GM12878 (cell line): ENCODE data around the gene CACNA2D2. TPM values are rescaled to one million over a fixed set of nuclear protein-coding genes. Genes with fewer than 3 reads are reported as not detected.

Experiments used
- ATAC-seq: fragments of 200-7000 bp; cut with Tn5 transposase; 3 replicates; pipeline ENCODE4 v1.9.1; 2020; ENCODE audit warnings: mild to moderate bottlenecking, moderate library complexity
- BruUV-seq: library from RNA; stranded (reverse); fragments of 400-500 nt; replicated peaks from 2 replicates; lab custom pipeline; 2021; lab: Mats Ljungman, UMichigan
- CTCF ChIA-PET: fragments of 300-600 bp; sonication (Branson Sonifier 250); formaldehyde crosslinking; extraction: SDS; loops from one replicate; lab custom pipeline; 2021; ENCODE audit warnings: inconsistent platforms; lab: Yijun Ruan, JAX
- POLR2A ChIA-PET: fragments of 350-600 bp; formaldehyde crosslinking; extraction: SDS; loops from one replicate; lab custom pipeline; 2021; ENCODE audit warnings: inconsistent platforms; lab: Charles Lee
- RAD21 ChIA-PET: fragments of 300-600 bp; sonication (Branson Sonifier 250); formaldehyde crosslinking; loops from one replicate; lab custom pipeline; 2023; ENCODE audit warnings: antibody characterized with exemption; ENCODE audit not compliant: unreplicated experiment; lab: Charles Lee
- SMC1A ChIA-PET: fragments of 300-600 bp; sonication (Branson Sonifier 250); formaldehyde crosslinking; loops from one replicate; lab custom pipeline; 2023; ENCODE audit not compliant: unreplicated experiment, uncharacterized antibody; lab: Charles Lee
- DNase-seq: peaks from one replicate; pipeline ENCODE4 v3.0.0-alpha.2; 2011; ENCODE audit warnings: low read depth, low spot score
- FAIRE-seq: peaks from 3 replicates; lab custom pipeline; 2011; peaks lifted over from hg19 to GRCh38; lab: Jason Lieb, UNC
- H2AFZ ChIP-seq: 2 replicates; pipeline ENCODE4 v1.6.0; 2011; ENCODE audit warnings: low read depth, low read length, control low read depth; ENCODE audit not compliant: control insufficient read depth
- H3K27ac ChIP-seq: 2 replicates; pipeline ENCODE4 v1.5.1; 2011; ENCODE audit warnings: control low read depth; ENCODE audit not compliant: control insufficient read depth, insufficient read depth
- H3K27me3 ChIP-seq, 2 experiments: replicated peaks in 1 of 2; 2 replicates each; pipeline versions ENCODE4 v1.6.0 to v1.6.1; 2011; ENCODE audit warnings: low read length in 1 of 2; ENCODE audit not compliant: control insufficient read depth in 2 of 2, insufficient read depth in 2 of 2
- H3K36me3 ChIP-seq, 2 experiments: 2 replicates each; pipeline ENCODE4 v1.5.1; 2011; ENCODE audit warnings: low read length in 1 of 2; ENCODE audit not compliant: control insufficient read depth in 2 of 2, insufficient read depth in 2 of 2
- H3K4me1 ChIP-seq: 2 replicates; pipeline ENCODE4 v1.6.1; 2011; ENCODE audit warnings: mild to moderate bottlenecking, low read length, moderate library complexity, mixed read lengths; ENCODE audit not compliant: control insufficient read depth, insufficient read depth
- H3K4me2 ChIP-seq: 2 replicates; pipeline ENCODE4 v1.6.0; 2011; ENCODE audit warnings: control low read depth; ENCODE audit not compliant: control insufficient read depth, insufficient read depth
- H3K4me3 ChIP-seq: fragments of 200-600 bp; sonication (generic); 2 replicates; pipeline ENCODE4 v1.5.1; 2016
- H3K79me2 ChIP-seq: 2 replicates; pipeline ENCODE4 v1.6.0; 2011; ENCODE audit warnings: low read length; ENCODE audit not compliant: control insufficient read depth, insufficient read depth
- H3K9ac ChIP-seq: 2 replicates; pipeline ENCODE4 v1.8.0; 2011; ENCODE audit warnings: low read length, control low read depth, mixed read lengths; ENCODE audit not compliant: control insufficient read depth, insufficient read depth
- H3K9me3 ChIP-seq: replicated peaks from 3 replicates; pipeline ENCODE4 v1.5.1; 2011; ENCODE audit warnings: mild to moderate bottlenecking, low read length; ENCODE audit not compliant: control insufficient read depth, insufficient read depth
- H4K20me1 ChIP-seq: 2 replicates; pipeline ENCODE4 v1.6.0; 2011; ENCODE audit not compliant: control insufficient read depth, insufficient read depth
- CHD2 ChIP-seq: IDR thresholded peaks from 2 replicates; pipeline ENCODE4 v1.6.1; 2011; ENCODE audit warnings: low read depth, low read length, improper control_type of control experiment, borderline replicate concordance
- ESRRA ChIP-seq: IDR thresholded peaks from 2 replicates; pipeline ENCODE4 v1.6.1; 2012; ENCODE audit warnings: mild to moderate bottlenecking, low read length, improper control_type of control experiment
- FOXK2 ChIP-seq: fragments of 450-650 bp; IDR thresholded peaks from 2 replicates; pipeline ENCODE4 v1.6.1; 2017; ENCODE audit warnings: mild to moderate bottlenecking, moderate library complexity
- FOXM1 ChIP-seq: IDR thresholded peaks from 2 replicates; pipeline ENCODE4 v1.6.1; 2012; ENCODE audit warnings: low read depth, mild to moderate bottlenecking, inconsistent platforms, low read length, moderate library complexity
- HCFC1 ChIP-seq: fragments of 150-350 bp; IDR thresholded peaks from 2 replicates; pipeline ENCODE4 v1.6.1; 2014; ENCODE audit warnings: low read length
- MLLT1 ChIP-seq: fragments of 450-650 bp; IDR thresholded peaks from 2 replicates; pipeline ENCODE4 v1.6.1; 2016; ENCODE audit warnings: mild to moderate bottlenecking
- NFXL1 ChIP-seq: fragments of 450-650 bp; IDR thresholded peaks from 2 replicates; pipeline ENCODE4 v1.6.1; 2017; ENCODE audit warnings: antibody characterized with exemption, mild to moderate bottlenecking, borderline replicate concordance
- NFYB ChIP-seq: IDR thresholded peaks from 2 replicates; pipeline ENCODE4 v1.6.1; 2011; ENCODE audit warnings: low read depth, mild to moderate bottlenecking, low read length, improper control_type of control experiment, moderate library complexity; ENCODE audit not compliant: insufficient read depth
- NR2F1 ChIP-seq: fragments of 450-650 bp; conservative IDR thresholded peaks from 2 replicates; pipeline ENCODE4 v1.6.1; 2017; ENCODE audit warnings: mild to moderate bottlenecking
- RCOR1 ChIP-seq: conservative IDR thresholded peaks from 2 replicates; pipeline ENCODE4 v1.6.1; 2012; ENCODE audit warnings: low read depth, low read length, improper control_type of control experiment
- TBL1XR1 ChIP-seq: IDR thresholded peaks from 2 replicates; pipeline ENCODE4 v1.6.1; 2012; ENCODE audit warnings: low read depth, low read length, improper control_type of control experiment
- WGBS: methylation state at CpG from one replicate; pipeline ENCODE4 v1.1.6; 2016; ENCODE audit warnings: low lambda C conversion rate; ENCODE audit not compliant: insufficient replicate concordance, insufficient coverage; ENCODE audit errors: missing lambda C conversion rate; 5-methylcytosine and 5-hydroxymethylcytosine counted together
- in situ Hi-C: fragments of 300-500 bp; cut with MboI; formaldehyde crosslinking; loops from 9 replicates; pipeline ENCODE4 v1.14.3; 2018; ENCODE audit warnings: mixed read lengths
- intact Hi-C: fragments of 100-400 bp; cut with micrococcal nuclease; formaldehyde crosslinking; loops from one replicate; pipeline ENCODE4 v1.14.2; 2022; ENCODE audit not compliant: unreplicated experiment
- polyA plus RNA-seq, 11 experiments: library from polyadenylated mRNA; depleted of rRNA in 4 of 11; unstranded in 6 of 11; stranded (reverse) in 5 of 11; fragments of >200 nt; fragmentation: Nextera tagmentation in 4 of 11; fragmentation: Illumina TruSeq in 1 of 11; extraction: Ambion mirVana in 4 of 11; extraction: Trizol in 1 of 11; gene quantifications; 1 replicate in 1 of 11; 2 replicates in 10 of 11; pipeline versions ENCODE4 v1.2.1 to v1.2.3, GENCODE V29; 2011 to 2016; ENCODE audit warnings: inconsistent platforms in 2 of 11, missing spikeins in 2 of 11, low read depth in 1 of 11
- total RNA-seq, 4 experiments: library from RNA; depleted of rRNA in 3 of 4; stranded (reverse); fragments of >200 nt in 3 of 4; fragmentation: Illumina TruSeq in 1 of 4; extraction: Trizol in 1 of 4; gene quantifications; 2 replicates each; pipeline versions ENCODE4 v1.2.1 to v1.2.3, GENCODE V29; 2013 to 2021
- TF ChIP-seq, protein P1 (sequence below): IDR thresholded peaks from 2 replicates; pipeline ENCODE4 v1.6.1; 2012; ENCODE audit warnings: improper control_type of control experiment, low read depth, low read length; ENCODE audit not compliant: insufficient replicate concordance
- TF ChIP-seq, protein P2 (sequence below): IDR thresholded peaks from 2 replicates; pipeline ENCODE4 v1.6.1; 2011; ENCODE audit warnings: mild to moderate bottlenecking, low read depth, low read length, moderate library complexity; ENCODE audit not compliant: insufficient replicate concordance

Gene CACNA2D2
- total and polyA plus RNA-seq, 10 of the 15 experiments (the other 5 are each of a cell fraction or from before 2014, with no cell fraction given) = 0.03 to 0.07 TPM; not detected in 8

DNA sequence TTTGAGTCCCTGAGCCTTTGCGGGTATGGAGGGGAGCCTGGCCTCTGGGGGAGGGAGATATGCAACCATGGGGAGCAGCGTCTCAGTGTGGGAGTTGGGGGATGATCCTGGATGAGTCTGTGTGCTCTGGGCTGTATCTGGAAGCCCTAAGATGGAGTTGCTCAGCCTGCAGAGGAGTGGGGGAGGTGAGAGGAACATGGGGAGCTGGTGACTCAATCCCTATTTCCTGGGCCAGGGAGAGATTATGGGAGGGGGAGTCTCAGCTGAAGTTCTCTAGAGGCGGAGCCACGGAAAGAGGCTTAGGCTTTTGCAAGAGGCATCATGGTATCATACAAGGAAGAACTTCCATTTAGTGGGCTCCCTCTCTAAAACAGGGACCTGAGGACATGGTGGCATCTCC lies 84.6 kb downstream of the CACNA2D2 start:
- Histone ChIP-seq H3K4me3 (no peak overlapping the region), H2AFZ (no peak overlapping the region), H3K36me3 (no peaks in the 10 kb centered on the region), H3K79me2 (no peaks in the 10 kb centered on the region), H3K27ac (no peak overlapping the region), H3K9ac (no peak overlapping the region), H3K4me2 (no peak overlapping the region), H3K4me1 (no peaks in the 10 kb centered on the region), H3K27me3 (no peaks in the 10 kb centered on the region; a peak in 3 of 4 replicates), H4K20me1 (no peaks in the 10 kb centered on the region), H3K9me3 (no peaks in the 10 kb centered on the region)
- in situ Hi-C loops (no loop called here), intact Hi-C loops (no loop called here)
- 10% methylated on average over 4 of the region's 4 CpGs for WGBS
- ChIA-PET CTCF (interaction anchor here (0.7 kb wide), 1 partner anchor 68 kb away, joined by 3 read pairs; no protein-coding TSS in a partner anchor), RAD21 (interaction anchor here (0.9 kb wide), 1 partner anchor 21 kb away, joined by 3 read pairs; no protein-coding TSS in a partner anchor), SMC1A (no interaction called here), POLR2A (no interaction called here)
- no peak for ATAC-seq
- no peak for FAIRE-seq
- no peak for DNase-seq
- no TSS peak for BruUV-seq
- TF ChIP-seq, protein P1, sequence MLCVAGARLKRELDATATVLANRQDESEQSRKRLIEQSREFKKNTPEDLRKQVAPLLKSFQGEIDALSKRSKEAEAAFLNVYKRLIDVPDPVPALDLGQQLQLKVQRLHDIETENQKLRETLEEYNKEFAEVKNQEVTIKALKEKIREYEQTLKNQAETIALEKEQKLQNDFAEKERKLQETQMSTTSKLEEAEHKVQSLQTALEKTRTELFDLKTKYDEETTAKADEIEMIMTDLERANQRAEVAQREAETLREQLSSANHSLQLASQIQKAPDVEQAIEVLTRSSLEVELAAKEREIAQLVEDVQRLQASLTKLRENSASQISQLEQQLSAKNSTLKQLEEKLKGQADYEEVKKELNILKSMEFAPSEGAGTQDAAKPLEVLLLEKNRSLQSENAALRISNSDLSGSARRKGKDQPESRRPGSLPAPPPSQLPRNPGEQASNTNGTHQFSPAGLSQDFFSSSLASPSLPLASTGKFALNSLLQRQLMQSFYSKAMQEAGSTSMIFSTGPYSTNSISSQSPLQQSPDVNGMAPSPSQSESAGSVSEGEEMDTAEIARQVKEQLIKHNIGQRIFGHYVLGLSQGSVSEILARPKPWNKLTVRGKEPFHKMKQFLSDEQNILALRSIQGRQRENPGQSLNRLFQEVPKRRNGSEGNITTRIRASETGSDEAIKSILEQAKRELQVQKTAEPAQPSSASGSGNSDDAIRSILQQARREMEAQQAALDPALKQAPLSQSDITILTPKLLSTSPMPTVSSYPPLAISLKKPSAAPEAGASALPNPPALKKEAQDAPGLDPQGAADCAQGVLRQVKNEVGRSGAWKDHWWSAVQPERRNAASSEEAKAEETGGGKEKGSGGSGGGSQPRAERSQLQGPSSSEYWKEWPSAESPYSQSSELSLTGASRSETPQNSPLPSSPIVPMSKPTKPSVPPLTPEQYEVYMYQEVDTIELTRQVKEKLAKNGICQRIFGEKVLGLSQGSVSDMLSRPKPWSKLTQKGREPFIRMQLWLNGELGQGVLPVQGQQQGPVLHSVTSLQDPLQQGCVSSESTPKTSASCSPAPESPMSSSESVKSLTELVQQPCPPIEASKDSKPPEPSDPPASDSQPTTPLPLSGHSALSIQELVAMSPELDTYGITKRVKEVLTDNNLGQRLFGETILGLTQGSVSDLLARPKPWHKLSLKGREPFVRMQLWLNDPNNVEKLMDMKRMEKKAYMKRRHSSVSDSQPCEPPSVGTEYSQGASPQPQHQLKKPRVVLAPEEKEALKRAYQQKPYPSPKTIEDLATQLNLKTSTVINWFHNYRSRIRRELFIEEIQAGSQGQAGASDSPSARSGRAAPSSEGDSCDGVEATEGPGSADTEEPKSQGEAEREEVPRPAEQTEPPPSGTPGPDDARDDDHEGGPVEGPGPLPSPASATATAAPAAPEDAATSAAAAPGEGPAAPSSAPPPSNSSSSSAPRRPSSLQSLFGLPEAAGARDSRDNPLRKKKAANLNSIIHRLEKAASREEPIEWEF = no peak
- TF ChIP-seq NFYB (no peak), CHD2 (no peak), FOXM1 (no peak), NFXL1 (no peak), TBL1XR1 (no peak), RCOR1 (no peak), NR2F1 (no peak), HCFC1 (no peak), MLLT1 (no peak), FOXK2 (no peak), ESRRA (no peak)
- TF ChIP-seq, protein P2, sequence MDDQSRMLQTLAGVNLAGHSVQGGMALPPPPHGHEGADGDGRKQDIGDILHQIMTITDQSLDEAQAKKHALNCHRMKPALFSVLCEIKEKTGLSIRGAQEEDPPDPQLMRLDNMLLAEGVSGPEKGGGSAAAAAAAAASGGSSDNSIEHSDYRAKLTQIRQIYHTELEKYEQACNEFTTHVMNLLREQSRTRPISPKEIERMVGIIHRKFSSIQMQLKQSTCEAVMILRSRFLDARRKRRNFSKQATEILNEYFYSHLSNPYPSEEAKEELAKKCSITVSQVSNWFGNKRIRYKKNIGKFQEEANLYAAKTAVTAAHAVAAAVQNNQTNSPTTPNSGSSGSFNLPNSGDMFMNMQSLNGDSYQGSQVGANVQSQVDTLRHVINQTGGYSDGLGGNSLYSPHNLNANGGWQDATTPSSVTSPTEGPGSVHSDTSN = no peak
